SK-N-SH treated with all-trans-retinoic acid at 6 μM for 48 hours (cell line): Measurements from ENCODE around the gene POU2AF2.

Experiments used
- ATAC-seq: fragments of 200-7000 bp; cut with Tn5 transposase; 3 replicates; pipeline ENCODE4 v1.9.1; 2020; ENCODE audit warnings: mild to moderate bottlenecking, moderate library complexity
- ARNTL ChIP-seq: fragments of 450-650 bp; formaldehyde crosslinking; IDR thresholded peaks from 2 replicates; pipeline ENCODE4 v1.5.0; 2020; ENCODE audit warnings: low read depth, mild to moderate bottlenecking, moderate library complexity, borderline replicate concordance
- BACH2 ChIP-seq: fragments of 250-450 bp; sonication (Bioruptor Pico); IDR thresholded peaks from 2 replicates; pipeline ENCODE4 v1.9.0; 2021; ENCODE audit warnings: mild to moderate bottlenecking, borderline replicate concordance
- CSDC2 ChIP-seq: fragments of 250-450 bp; sonication (Bioruptor Pico); IDR thresholded peaks from 2 replicates; pipeline ENCODE4 v1.5.0; 2020; ENCODE audit warnings: mild to moderate bottlenecking, moderate library complexity
- ESRRG ChIP-seq: fragments of 250-450 bp; sonication (Bioruptor Pico); IDR thresholded peaks from 2 replicates; pipeline ENCODE4 v1.6.1; 2021; ENCODE audit warnings: mild to moderate bottlenecking
- GLIS3 ChIP-seq: fragments of 250-450 bp; sonication (Bioruptor Pico); IDR thresholded peaks from 2 replicates; pipeline ENCODE4 v1.5.0; 2020; ENCODE audit warnings: mild to moderate bottlenecking, moderate library complexity
- ISL1 ChIP-seq: fragments of 250-450 bp; sonication (Bioruptor Pico); IDR thresholded peaks from 2 replicates; pipeline ENCODE4 v2.1.2; 2022; ENCODE audit warnings: mild to moderate bottlenecking, moderate library complexity
- OSR1 ChIP-seq: fragments of 250-450 bp; sonication (Bioruptor Pico); IDR thresholded peaks from 2 replicates; pipeline ENCODE4 v1.8.0; 2022; ENCODE audit warnings: moderate library complexity, mild to moderate bottlenecking, inconsistent platforms
- PPARA ChIP-seq: fragments of 250-450 bp; sonication (Bioruptor Pico); IDR thresholded peaks from 2 replicates; pipeline ENCODE4 v1.5.0; 2020; ENCODE audit warnings: mild to moderate bottlenecking, borderline replicate concordance
- RARB ChIP-seq: fragments of 250-450 bp; sonication (Bioruptor Pico); IDR thresholded peaks from 2 replicates; pipeline ENCODE4 v1.8.0; 2021; ENCODE audit warnings: mild to moderate bottlenecking, moderate library complexity
- SNAI2 ChIP-seq: fragments of 250-450 bp; sonication (Bioruptor Pico); IDR thresholded peaks from 2 replicates; pipeline ENCODE4 v1.5.0; 2020; ENCODE audit warnings: mild to moderate bottlenecking, moderate library complexity
- TCF4 ChIP-seq: fragments of 250-450 bp; sonication (Bioruptor Pico); IDR thresholded peaks from 2 replicates; pipeline ENCODE4 v1.8.0; 2021; ENCODE audit warnings: mild to moderate bottlenecking, moderate library complexity, borderline replicate concordance
- TOX ChIP-seq: fragments of 250-450 bp; sonication (Bioruptor Pico); IDR thresholded peaks from 2 replicates; pipeline ENCODE4 v1.8.0; 2021; ENCODE audit warnings: mild to moderate bottlenecking, moderate library complexity, borderline replicate concordance
- ZFP3 ChIP-seq: fragments of 250-450 bp; sonication (Bioruptor Pico); IDR thresholded peaks from 2 replicates; pipeline ENCODE4 v1.5.0; 2020; ENCODE audit warnings: mild to moderate bottlenecking, moderate library complexity
- ZFP30 ChIP-seq: fragments of 450-650 bp; formaldehyde crosslinking; IDR thresholded peaks from 2 replicates; pipeline ENCODE4 v1.5.0; 2022; ENCODE audit warnings: mild to moderate bottlenecking, moderate library complexity
- ZNF565 ChIP-seq: fragments of 450-650 bp; formaldehyde crosslinking; conservative IDR thresholded peaks from 2 replicates; pipeline ENCODE4 v1.5.0; 2020; ENCODE audit warnings: low read depth, mild to moderate bottlenecking, moderate library complexity
- ZNF70 ChIP-seq: fragments of 450-650 bp; formaldehyde crosslinking; IDR thresholded peaks from 2 replicates; pipeline ENCODE4 v1.5.0; 2020; ENCODE audit warnings: mild to moderate bottlenecking, moderate library complexity
- ZNF8 ChIP-seq: fragments of 450-650 bp; formaldehyde crosslinking; IDR thresholded peaks from 2 replicates; pipeline ENCODE4 v1.5.0; 2020; ENCODE audit warnings: mild to moderate bottlenecking, moderate library complexity
- TF ChIP-seq, protein P1 (sequence below): fragments of 250-450 bp; sonication (Bioruptor Pico); IDR thresholded peaks from 2 replicates; pipeline ENCODE4 v1.5.1; 2020; ENCODE audit warnings: low read depth, mild to moderate bottlenecking, moderate library complexity
- TF ChIP-seq, protein P2 (sequence below): fragments of 250-450 bp; sonication (Bioruptor Pico); IDR thresholded peaks from 2 replicates; pipeline ENCODE4 v1.8.0; 2021; ENCODE audit warnings: low read depth, mild to moderate bottlenecking, moderate library complexity, borderline replicate concordance
- TF ChIP-seq, protein P3 (sequence below): fragments of 250-450 bp; sonication (Bioruptor Pico); IDR thresholded peaks from 2 replicates; pipeline ENCODE4 v1.5.0; 2020; ENCODE audit warnings: mild to moderate bottlenecking, moderate library complexity
- TF ChIP-seq, protein P4 (sequence below): fragments of 250-450 bp; sonication (Bioruptor Pico); IDR thresholded peaks from 2 replicates; pipeline ENCODE4 v1.5.1; 2021; ENCODE audit warnings: mild to moderate bottlenecking, moderate library complexity

Gene POU2AF2, protein sequence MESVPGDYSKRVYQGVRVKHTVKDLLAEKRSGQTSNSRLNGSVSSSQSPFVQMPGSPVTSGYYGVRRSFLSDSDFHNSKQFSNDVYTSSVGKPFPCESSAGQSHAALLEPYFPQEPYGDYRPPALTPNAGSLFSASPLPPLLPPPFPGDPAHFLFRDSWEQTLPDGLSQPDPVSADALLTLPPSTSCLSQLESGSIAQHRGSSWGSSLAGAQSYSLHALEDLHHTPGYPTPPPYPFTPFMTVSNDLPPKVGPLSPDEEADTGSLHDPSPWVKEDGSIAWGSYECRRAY

DNA sequence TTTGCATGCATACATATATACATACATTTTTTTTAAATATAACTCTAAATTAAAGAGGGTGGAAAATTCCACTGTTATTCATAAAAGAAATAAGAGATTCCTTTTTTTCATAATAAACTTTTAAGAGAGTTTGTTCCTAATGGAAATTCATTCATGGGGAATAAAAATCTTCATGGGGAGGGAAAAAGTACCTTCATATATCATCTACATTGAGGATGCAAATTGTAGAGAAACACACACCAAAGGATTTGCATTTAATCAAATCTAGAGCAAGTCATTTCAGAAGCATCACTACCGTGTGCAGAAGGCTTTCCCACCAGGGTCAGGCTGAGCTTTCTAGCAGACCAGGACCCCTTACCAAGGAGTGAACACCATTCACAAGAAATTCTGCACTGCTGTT lies at the start of gene POU2AF2:
POU2AF2 (plus strand) TSS at position 301 of the 400 bp plus-strand sequence. CDS start 129 bp downstream, outside the sequence.
- TF ChIP-seq ARNTL (no peak), SNAI2 (CRISPR knock-in tag) (no peak)
- TF ChIP-seq, protein P1, sequence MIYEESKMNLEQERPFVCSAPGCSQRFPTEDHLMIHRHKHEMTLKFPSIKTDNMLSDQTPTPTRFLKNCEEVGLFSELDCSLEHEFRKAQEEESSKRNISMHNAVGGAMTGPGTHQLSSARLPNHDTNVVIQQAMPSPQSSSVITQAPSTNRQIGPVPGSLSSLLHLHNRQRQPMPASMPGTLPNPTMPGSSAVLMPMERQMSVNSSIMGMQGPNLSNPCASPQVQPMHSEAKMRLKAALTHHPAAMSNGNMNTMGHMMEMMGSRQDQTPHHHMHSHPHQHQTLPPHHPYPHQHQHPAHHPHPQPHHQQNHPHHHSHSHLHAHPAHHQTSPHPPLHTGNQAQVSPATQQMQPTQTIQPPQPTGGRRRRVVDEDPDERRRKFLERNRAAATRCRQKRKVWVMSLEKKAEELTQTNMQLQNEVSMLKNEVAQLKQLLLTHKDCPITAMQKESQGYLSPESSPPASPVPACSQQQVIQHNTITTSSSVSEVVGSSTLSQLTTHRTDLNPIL (CRISPR knock-in tag): no peak
- no peak for ATAC-seq

DNA sequence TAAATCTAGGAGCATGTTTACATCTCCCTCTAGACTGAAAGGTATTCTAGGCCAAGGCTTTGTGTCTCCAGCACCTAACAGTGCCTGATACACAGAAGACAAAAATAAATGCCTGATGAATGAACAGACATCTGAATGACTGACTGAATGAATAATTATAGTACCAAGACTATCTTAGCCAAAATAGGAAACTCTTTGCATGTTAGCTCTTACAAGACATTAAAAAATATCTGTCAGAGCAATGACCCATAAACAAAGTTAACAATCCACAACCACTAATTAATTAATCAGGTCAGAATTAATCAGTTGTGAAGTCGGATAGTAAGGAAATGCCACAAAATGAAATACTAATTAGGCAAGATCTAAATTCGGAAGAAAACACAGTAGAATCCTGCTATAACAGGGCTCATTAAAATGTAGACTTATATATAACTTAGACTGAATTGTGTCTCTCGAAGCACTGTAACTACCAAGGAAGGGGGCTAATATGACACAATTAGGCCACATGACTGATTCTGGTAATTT lies 45.5 kb upstream of the POU2AF2 start:
- no peak for ATAC-seq
- TF ChIP-seq RARB (CRISPR knock-in tag) (no peak), SNAI2 (CRISPR knock-in tag) (no peak), ISL1 (no peak), TCF4 (CRISPR knock-in tag) (no peak), OSR1 (CRISPR knock-in tag) (no peak), BACH2 (CRISPR knock-in tag) (no peak), ZFP30 (CRISPR knock-in tag) (no peak), CSDC2 (CRISPR knock-in tag) (no peak), ZFP3 (CRISPR knock-in tag) (no peak), GLIS3 (no peak)
- TF ChIP-seq, protein P2, sequence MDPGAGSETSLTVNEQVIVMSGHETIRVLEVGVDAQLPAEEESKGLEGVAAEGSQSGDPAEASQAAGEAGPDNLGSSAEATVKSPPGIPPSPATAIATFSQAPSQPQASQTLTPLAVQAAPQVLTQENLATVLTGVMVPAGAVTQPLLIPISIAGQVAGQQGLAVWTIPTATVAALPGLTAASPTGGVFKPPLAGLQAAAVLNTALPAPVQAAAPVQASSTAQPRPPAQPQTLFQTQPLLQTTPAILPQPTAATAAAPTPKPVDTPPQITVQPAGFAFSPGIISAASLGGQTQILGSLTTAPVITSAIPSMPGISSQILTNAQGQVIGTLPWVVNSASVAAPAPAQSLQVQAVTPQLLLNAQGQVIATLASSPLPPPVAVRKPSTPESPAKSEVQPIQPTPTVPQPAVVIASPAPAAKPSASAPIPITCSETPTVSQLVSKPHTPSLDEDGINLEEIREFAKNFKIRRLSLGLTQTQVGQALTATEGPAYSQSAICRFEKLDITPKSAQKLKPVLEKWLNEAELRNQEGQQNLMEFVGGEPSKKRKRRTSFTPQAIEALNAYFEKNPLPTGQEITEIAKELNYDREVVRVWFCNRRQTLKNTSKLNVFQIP: no peak
- TF ChIP-seq, protein P3, sequence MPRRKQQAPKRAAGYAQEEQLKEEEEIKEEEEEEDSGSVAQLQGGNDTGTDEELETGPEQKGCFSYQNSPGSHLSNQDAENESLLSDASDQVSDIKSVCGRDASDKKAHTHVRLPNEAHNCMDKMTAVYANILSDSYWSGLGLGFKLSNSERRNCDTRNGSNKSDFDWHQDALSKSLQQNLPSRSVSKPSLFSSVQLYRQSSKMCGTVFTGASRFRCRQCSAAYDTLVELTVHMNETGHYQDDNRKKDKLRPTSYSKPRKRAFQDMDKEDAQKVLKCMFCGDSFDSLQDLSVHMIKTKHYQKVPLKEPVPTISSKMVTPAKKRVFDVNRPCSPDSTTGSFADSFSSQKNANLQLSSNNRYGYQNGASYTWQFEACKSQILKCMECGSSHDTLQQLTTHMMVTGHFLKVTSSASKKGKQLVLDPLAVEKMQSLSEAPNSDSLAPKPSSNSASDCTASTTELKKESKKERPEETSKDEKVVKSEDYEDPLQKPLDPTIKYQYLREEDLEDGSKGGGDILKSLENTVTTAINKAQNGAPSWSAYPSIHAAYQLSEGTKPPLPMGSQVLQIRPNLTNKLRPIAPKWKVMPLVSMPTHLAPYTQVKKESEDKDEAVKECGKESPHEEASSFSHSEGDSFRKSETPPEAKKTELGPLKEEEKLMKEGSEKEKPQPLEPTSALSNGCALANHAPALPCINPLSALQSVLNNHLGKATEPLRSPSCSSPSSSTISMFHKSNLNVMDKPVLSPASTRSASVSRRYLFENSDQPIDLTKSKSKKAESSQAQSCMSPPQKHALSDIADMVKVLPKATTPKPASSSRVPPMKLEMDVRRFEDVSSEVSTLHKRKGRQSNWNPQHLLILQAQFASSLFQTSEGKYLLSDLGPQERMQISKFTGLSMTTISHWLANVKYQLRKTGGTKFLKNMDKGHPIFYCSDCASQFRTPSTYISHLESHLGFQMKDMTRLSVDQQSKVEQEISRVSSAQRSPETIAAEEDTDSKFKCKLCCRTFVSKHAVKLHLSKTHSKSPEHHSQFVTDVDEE (CRISPR knock-in tag): no peak
- TF ChIP-seq, protein P1 (CRISPR knock-in tag): no peak
- TF ChIP-seq, all 23 proteins: peak for 0

DNA sequence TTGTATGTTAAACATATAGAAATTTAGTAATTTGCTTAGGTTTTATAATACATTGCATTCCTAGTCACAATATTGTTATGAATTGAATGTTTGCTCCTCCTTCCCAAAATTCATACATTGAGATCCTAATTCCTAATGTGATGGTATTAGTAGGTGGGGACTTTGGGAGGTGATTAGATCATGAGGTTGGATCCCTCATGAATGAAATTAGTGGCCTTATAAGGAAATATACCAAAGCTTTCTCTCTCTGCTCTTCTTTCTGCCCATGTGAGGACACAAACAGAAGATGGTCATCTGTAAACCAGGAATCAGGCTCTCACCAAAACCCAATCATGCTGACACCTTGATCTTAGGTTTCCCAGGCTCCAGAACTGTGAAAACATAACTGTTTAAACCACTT lies 41.3 kb upstream of the POU2AF2 start:
- ATAC-seq: no peak
- TF ChIP-seq ZFP3 (CRISPR knock-in tag) (no peak), OSR1 (CRISPR knock-in tag) (no peak), RARB (CRISPR knock-in tag) (no peak), PPARA (CRISPR knock-in tag) (no peak), TOX (CRISPR knock-in tag) (no peak), ESRRG (CRISPR knock-in tag) (no peak), TCF4 (CRISPR knock-in tag) (no peak), ARNTL (no peak), GLIS3 (no peak), ISL1 (no peak), ZNF70 (no peak), BACH2 (CRISPR knock-in tag) (no peak), ZNF565 (CRISPR knock-in tag) (no peak), ZNF8 (CRISPR knock-in tag) (no peak)
- TF ChIP-seq, protein P2: no peak
- TF ChIP-seq, protein P3 (CRISPR knock-in tag): no peak
- TF ChIP-seq, protein P4, sequence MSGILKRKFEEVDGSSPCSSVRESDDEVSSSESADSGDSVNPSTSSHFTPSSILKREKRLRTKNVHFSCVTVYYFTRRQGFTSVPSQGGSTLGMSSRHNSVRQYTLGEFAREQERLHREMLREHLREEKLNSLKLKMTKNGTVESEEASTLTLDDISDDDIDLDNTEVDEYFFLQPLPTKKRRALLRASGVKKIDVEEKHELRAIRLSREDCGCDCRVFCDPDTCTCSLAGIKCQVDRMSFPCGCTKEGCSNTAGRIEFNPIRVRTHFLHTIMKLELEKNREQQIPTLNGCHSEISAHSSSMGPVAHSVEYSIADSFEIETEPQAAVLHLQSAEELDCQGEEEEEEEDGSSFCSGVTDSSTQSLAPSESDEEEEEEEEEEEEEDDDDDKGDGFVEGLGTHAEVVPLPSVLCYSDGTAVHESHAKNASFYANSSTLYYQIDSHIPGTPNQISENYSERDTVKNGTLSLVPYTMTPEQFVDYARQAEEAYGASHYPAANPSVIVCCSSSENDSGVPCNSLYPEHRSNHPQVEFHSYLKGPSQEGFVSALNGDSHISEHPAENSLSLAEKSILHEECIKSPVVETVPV (CRISPR knock-in tag): no peak
